Stomach (tissue), 9 donors: ENCODE results near the gene SGMS1. TPM values are rescaled to one million over a fixed set of nuclear protein-coding genes. Genes with fewer than 3 reads are reported as not detected.

Experiments
- DNase-seq, 2 donors: peaks; one replicate each; pipeline versions ENCODE4 v3.0.0 to v3.0.0-alpha.2; 2013 to 2019
- H3K27ac ChIP-seq, 5 donors: fragments of 200-600 bp in 4 of 5; sonication (generic) in 4 of 5; one replicate each; pipeline ENCODE4 v1.5.1; 2013 to 2019; ENCODE audit warnings: mild to moderate bottlenecking in 1 of 5, moderate library complexity in 1 of 5
- H3K27me3 ChIP-seq, 3 donors: fragments of 200-600 bp; sonication (generic); one replicate each; pipeline ENCODE4 v1.5.1; 2017 to 2019; ENCODE audit warnings: mixed run types in 1 of 3
- H3K36me3 ChIP-seq, 4 donors: fragments of 200-600 bp; sonication (generic); 1 replicate in 3 of 4; 2 replicates in 1 of 4; pipeline ENCODE4 v1.5.1; 2016 to 2019
- H3K4me1 ChIP-seq, 4 donors: fragments of 200-600 bp; sonication (generic); one replicate each; pipeline ENCODE4 v1.5.1; 2016 to 2019
- H3K4me3 ChIP-seq, 4 donors: fragments of 200-600 bp; sonication (generic) in 3 of 4; one replicate each; pipeline ENCODE4 v1.5.1; 2016 to 2019; ENCODE audit warnings: mild to moderate bottlenecking in 1 of 4
- H3K9me3 ChIP-seq, 4 donors: fragments of 200-600 bp; sonication (generic); one replicate each; pipeline ENCODE4 v1.5.1; 2016 to 2019
- CTCF ChIP-seq, 7 experiments: fragments of 450-650 bp in 4 of 7; fragments of 200-600 bp in 3 of 7; sonication (generic) in 3 of 7; IDR thresholded peaks; one replicate each; pipeline ENCODE4 v1.5.1; 2016 to 2019; ENCODE audit warnings: antibody characterized with exemption in 7 of 7, control low read depth in 2 of 7, mild to moderate bottlenecking in 1 of 7
- EP300 ChIP-seq: sonication (generic); formaldehyde crosslinking; IDR thresholded peaks from one replicate; pipeline ENCODE4 v1.6.1; 2017; ENCODE audit warnings: antibody characterized with exemption
- POLR2A ChIP-seq, 4 donors: fragments of 450-650 bp; IDR thresholded peaks; one replicate each; pipeline ENCODE4 v1.6.1; 2016; ENCODE audit warnings: antibody characterized with exemption in 4 of 4, control low read depth in 2 of 4, mild to moderate bottlenecking in 1 of 4, moderate library complexity in 1 of 4
- POLR2AphosphoS5 ChIP-seq, 3 donors: sonication (generic); formaldehyde crosslinking; IDR thresholded peaks; one replicate each; pipeline ENCODE4 v1.6.1; 2016; ENCODE audit warnings: antibody characterized with exemption in 3 of 3
- WGBS, 5 donors: extraction: QIAGEN DNeasy Blood & Tissue Kit in 3 of 5; methylation state at CpG; one replicate each; pipeline versions ENCODE4 v1.1.5 to v1.1.7; 2013 to 2018; 5-methylcytosine and 5-hydroxymethylcytosine counted together
- intact Hi-C: fragments of 100-400 bp; cut with DNase I; formaldehyde crosslinking; loops from one replicate; pipeline ENCODE4 v1.15.1; 2023; ENCODE audit warnings: low total_unique reads
- polyA plus RNA-seq, 3 donors: library from polyadenylated mRNA; stranded (reverse); fragments of 200-250 nt; gene quantifications; one replicate each; pipeline ENCODE4 v1.2.3, GENCODE V29; 2013
- total RNA-seq, 5 donors: library from RNA; depleted of rRNA; stranded (reverse); fragments of >200 nt; gene quantifications; one replicate each; pipeline versions ENCODE4 v1.1.0 to v1.2.3, GENCODE V29; 2014 to 2016
- donor health status: healthy with polysubstance abuse.
- donor health status: Bipolar disorder and iron deficiency.
- donor health status: healthy.

The SGMS1 gene
- total and polyA plus RNA-seq, 8 donors: 6.2 to 229 (median 49.6) TPM

GRCh38 chr10:50343702-50344331 is 279.9 kb downstream of the SGMS1 start:
- H3K36me3 ChIP-seq: peaks cover 22 to 34% (median 30%) of the 10 kb centered on the region in 4 donors
- H3K27me3 ChIP-seq: no peaks in the 10 kb centered on the region
- intact Hi-C loops: no loop called here
- no peak for DNase-seq
- H3K4me1 ChIP-seq: peaks cover 0 to 14% (median 4%) of the 10 kb centered on the region in 4 donors
- no peak overlapping the region for H3K4me3 ChIP-seq
- WGBS, 5 donors: 96 to 97% (median 97%) methylated on average over 12 of the region's 12 CpGs
- H3K9me3 ChIP-seq: no peaks in the 10 kb centered on the region
- H3K27ac ChIP-seq: no peak overlapping the region
- TF ChIP-seq POLR2AphosphoS5 (IDR thresholded peaks at IDR 0.05) (no peak), CTCF (IDR thresholded peaks at IDR 0.05) (no peak), POLR2A (IDR thresholded peaks at IDR 0.05) (no peak), EP300 (no peak)

- Histone ChIP-seq H3K9me3 (no peaks in the 10 kb centered on the region), H3K4me1 (peaks cover 0 to under 1% (median 0%) of the 10 kb centered on the region in 4 donors), H3K27me3 (no peaks in the 10 kb centered on the region), H3K4me3 (no peak overlapping the region), H3K27ac (no peak overlapping the region), H3K36me3 (peaks cover 22 to 34% (median 30%) of the 10 kb centered on the region in 4 donors)
- 73 to 85% (median 82%) methylated on average over 2 of the region's 2 CpGs for WGBS, 5 donors
- DNase-seq: no peak
- intact Hi-C loops: no loop called here
- no peak for TF ChIP-seq CTCF (IDR thresholded peaks at IDR 0.05)
- TF ChIP-seq POLR2AphosphoS5 (IDR thresholded peaks at IDR 0.05): no peak
- no peak for TF ChIP-seq POLR2A (IDR thresholded peaks at IDR 0.05)
- TF ChIP-seq EP300: no peak
Observed at GRCh38 chr10:50341987-50342386, 281.8 kb downstream of the SGMS1 start.

- WGBS, 5 donors: 64 to 88% (median 75%) methylated on average over 4 of the region's 4 CpGs
- Histone ChIP-seq H3K4me1 (no peaks in the 10 kb centered on the region), H3K27ac (no peak overlapping the region), H3K27me3 (no peaks in the 10 kb centered on the region), H3K4me3 (no peak overlapping the region), H3K36me3 (peaks cover 10 to 14% (median 13%) of the 10 kb centered on the region in 4 donors), H3K9me3 (no peaks in the 10 kb centered on the region)
- intact Hi-C loops: no loop called here
- DNase-seq: no peak
- no peak for TF ChIP-seq CTCF (IDR thresholded peaks at IDR 0.05)
- no peak for TF ChIP-seq POLR2A (IDR thresholded peaks at IDR 0.05)
- TF ChIP-seq POLR2AphosphoS5 (IDR thresholded peaks at IDR 0.05): no peak
- TF ChIP-seq EP300: no peak
Observed at GRCh38 chr10:50336140-50336539, 287.6 kb downstream of the SGMS1 start.

DNA sequence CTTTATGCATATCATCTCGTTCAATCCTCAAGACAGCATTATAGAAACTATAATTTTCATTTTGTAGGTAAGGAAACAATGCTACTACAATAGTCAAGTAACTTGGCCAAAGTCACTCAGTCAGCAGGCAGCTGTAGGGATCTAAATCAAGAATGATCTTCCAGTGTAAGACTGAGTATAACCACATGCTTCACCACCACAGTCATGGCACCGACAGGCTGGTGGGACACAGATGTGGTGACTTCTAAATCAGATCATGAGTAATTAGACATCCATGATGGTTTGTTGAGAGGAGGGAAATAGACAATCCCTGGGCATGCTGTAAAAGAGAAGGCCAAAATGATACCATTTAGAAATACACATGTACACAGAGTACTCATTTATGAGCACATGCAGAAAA is 288.4 kb downstream of the SGMS1 start:
- Histone ChIP-seq H3K4me1 (no peaks in the 10 kb centered on the region), H3K27me3 (no peaks in the 10 kb centered on the region), H3K4me3 (no peak overlapping the region), H3K36me3 (peaks cover 8 to 14% (median 12%) of the 10 kb centered on the region in 4 donors), H3K27ac (no peak overlapping the region), H3K9me3 (no peaks in the 10 kb centered on the region)
- intact Hi-C loops: no loop called here
- no peak for DNase-seq
- WGBS, 5 donors: 91 to 98% (median 97%) methylated on average over 2 of the region's 2 CpGs
- TF ChIP-seq POLR2AphosphoS5 (IDR thresholded peaks at IDR 0.05) (no peak), EP300 (no peak), CTCF (IDR thresholded peaks at IDR 0.05) (no peak), POLR2A (IDR thresholded peaks at IDR 0.05) (no peak)
